ENCODE results near the gene VEPH1. TPM values are rescaled to one million over a fixed set of nuclear protein-coding genes. Genes with fewer than 3 reads are reported as not detected.
"Not testable (repeated sequence)": the region's sequence is repeated elsewhere in the genome, so short reads cannot be mapped to it uniquely, and the experiment has no call there.

VEPH1 gene
- total RNA-seq, 1 donor, result 23.2 TPM

- TF ChIP-seq CTCF (IDR thresholded peaks at IDR 0.05; ENCODE audit: extremely low read depth, low read depth, low read length), result peak; percentile 31
- H3K79me2 ChIP-seq (ENCODE audit: insufficient read depth, low read length), result no peaks in the 10 kb centered on the region
- H3K36me3 ChIP-seq (ENCODE audit: insufficient read depth, low read length), result peaks cover 4% of the 10 kb centered on the region
- no peak overlapping the region for H2AFZ ChIP-seq (ENCODE audit: low read length)
- H3K9me3 ChIP-seq (ENCODE audit: low read depth, low read length), result no peaks in the 10 kb centered on the region
- H3K4me2 ChIP-seq (ENCODE audit: insufficient read depth, low read length), result no peak overlapping the region
- H3K27ac ChIP-seq (ENCODE audit: low read depth, low read length), result no peak overlapping the region
- peaks cover 50% of the 10 kb centered on the region for H3K4me1 ChIP-seq (ENCODE audit: insufficient read depth, low read length)
- no peak for DNase-seq (ENCODE audit: insufficient read length, low spot score, missing footprints)
- no peaks in the 10 kb centered on the region for H4K20me1 ChIP-seq (ENCODE audit: insufficient read depth, low read length)
- H3K4me3 ChIP-seq (ENCODE audit: insufficient read depth, low read length), result no peak overlapping the region
- no peaks in the 10 kb centered on the region for H3K27me3 ChIP-seq (ENCODE audit: insufficient read depth, low read length)
These were observed 151.2 kb downstream of the VEPH1 start for GRCh38 chr3:157351981-157352380.

GRCh38 chr3:157350651-157351050 is 152.6 kb downstream of the VEPH1 start:
- not testable (repeated sequence) for H3K79me2 ChIP-seq (ENCODE audit: insufficient read depth, low read length); DNase-seq (ENCODE audit: insufficient read length, low spot score, missing footprints); H3K9me3 ChIP-seq (ENCODE audit: low read depth, low read length)

GRCh38 chr3:157348304-157349075 is 154.7 kb downstream of the VEPH1 start:
- not testable (repeated sequence) for H3K4me3 ChIP-seq (ENCODE audit: insufficient read depth, low read length); DNase-seq (ENCODE audit: insufficient read length, low spot score, missing footprints); H4K20me1 ChIP-seq (ENCODE audit: insufficient read depth, low read length); H2AFZ ChIP-seq (ENCODE audit: low read length); H3K36me3 ChIP-seq (ENCODE audit: insufficient read depth, low read length); H3K27me3 ChIP-seq (ENCODE audit: insufficient read depth, low read length); H3K9me3 ChIP-seq (ENCODE audit: low read depth, low read length); H3K79me2 ChIP-seq (ENCODE audit: insufficient read depth, low read length)
- peak overlapping the region; percentile 51 for H3K4me2 ChIP-seq (ENCODE audit: insufficient read depth, low read length)
- H3K4me1 ChIP-seq (ENCODE audit: insufficient read depth, low read length), result peaks cover 21% of the 10 kb centered on the region
- peak overlapping the region; percentile 81 for H3K27ac ChIP-seq (ENCODE audit: low read depth, low read length)

More at GRCh38 chr3:157350651-157351050, 152.6 kb downstream of the VEPH1 start:
- H4K20me1 ChIP-seq (ENCODE audit: insufficient read depth, low read length); H3K27me3 ChIP-seq (ENCODE audit: insufficient read depth, low read length); H3K36me3 ChIP-seq (ENCODE audit: insufficient read depth, low read length); H2AFZ ChIP-seq (ENCODE audit: low read length); H3K4me3 ChIP-seq (ENCODE audit: insufficient read depth, low read length): not testable (repeated sequence)
- H3K27ac ChIP-seq (ENCODE audit: low read depth, low read length), result peak overlapping the region; percentile 28
- H3K4me1 ChIP-seq (ENCODE audit: insufficient read depth, low read length), result peaks cover 38% of the 10 kb centered on the region
- H3K4me2 ChIP-seq (ENCODE audit: insufficient read depth, low read length), result peak overlapping the region; percentile 20

- TF ChIP-seq CTCF (IDR thresholded peaks at IDR 0.05; ENCODE audit: extremely low read depth, low read depth, low read length), result peak; percentile 29
- no peaks in the 10 kb centered on the region for H3K27me3 ChIP-seq (ENCODE audit: insufficient read depth, low read length)
- no peaks in the 10 kb centered on the region for H3K79me2 ChIP-seq (ENCODE audit: insufficient read depth, low read length)
- no peaks in the 10 kb centered on the region for H3K9me3 ChIP-seq (ENCODE audit: low read depth, low read length)
- H2AFZ ChIP-seq (ENCODE audit: low read length), result no peak overlapping the region
- H3K36me3 ChIP-seq (ENCODE audit: insufficient read depth, low read length), result peaks cover 4% of the 10 kb centered on the region
- H3K4me1 ChIP-seq (ENCODE audit: insufficient read depth, low read length), result peaks cover 18% of the 10 kb centered on the region
- peak overlapping the region; percentile 27 for H3K4me2 ChIP-seq (ENCODE audit: insufficient read depth, low read length)
- H3K4me3 ChIP-seq (ENCODE audit: insufficient read depth, low read length), result no peak overlapping the region
- H3K27ac ChIP-seq (ENCODE audit: low read depth, low read length), result peak overlapping the region; percentile 74
- DNase-seq (ENCODE audit: insufficient read length, low spot score, missing footprints), result no peak
- H4K20me1 ChIP-seq (ENCODE audit: insufficient read depth, low read length), result no peaks in the 10 kb centered on the region
These were observed 155.5 kb downstream of the VEPH1 start for GRCh38 chr3:157347577-157348303.
